GM11168 (cell line): ENCODE data around the gene ZNF593OS.

Experiments used
- in situ Hi-C: fragments of 300-500 bp; cut with MboI; formaldehyde crosslinking; loops from one replicate; pipeline ENCODE4 v1.12.0; 2022; ENCODE audit warnings: low sequenced_read_pairs; ENCODE audit not compliant: unreplicated experiment

The ZNF593OS gene

GRCh38 chr1:26160527-26161414 lies 10.9 kb downstream of the ZNF593OS start:
- in situ Hi-C loops, result no loop called here

GRCh38 chr1:26159743-26160039 lies 11.9 kb downstream of the ZNF593OS start:
- in situ Hi-C loops, result no loop called here

- in situ Hi-C loops, result no loop called here
Measured at GRCh38 chr1:26158908-26159742, 12.5 kb downstream of the ZNF593OS start, which contains the start of gene FAM110D. FAM110D (plus strand) TSS chr1:26159079; CDS start chr1:26161292, 2,213 bp downstream.

- in situ Hi-C loops, result no loop called here
Measured at GRCh38 chr1:26158271-26158907, 13.2 kb downstream of the ZNF593OS start.

- in situ Hi-C loops, result no loop called here
Measured at GRCh38 chr1:26156285-26157038, 15.2 kb downstream of the ZNF593OS start.

GRCh38 chr1:26155370-26156284 lies 16.0 kb downstream of the ZNF593OS start:
- in situ Hi-C loops, result no loop called here

GRCh38 chr1:26154750-26155149 lies 16.9 kb downstream of the ZNF593OS start:
- in situ Hi-C loops, result no loop called here

GRCh38 chr1:26153966-26154532 lies 17.6 kb downstream of the ZNF593OS start:
- in situ Hi-C loops, result no loop called here

GRCh38 chr1:26148887-26149286 lies 22.7 kb downstream of the ZNF593OS start:
- in situ Hi-C loops, result loop anchor here (5.0 kb wide), 1 partner anchor 42 kb away; no protein-coding TSS in a partner anchor

GRCh38 chr1:26145960-26146294 lies 25.7 kb downstream of the ZNF593OS start:
- in situ Hi-C loops, result loop anchor here (5.0 kb wide), 1 partner anchor 39 kb away; no protein-coding TSS in a partner anchor

- in situ Hi-C loops, result loop anchor here (5.0 kb wide), 1 partner anchor 38 kb away; no protein-coding TSS in a partner anchor
Measured at GRCh38 chr1:26145041-26145959, 26.3 kb downstream of the ZNF593OS start.

GRCh38 chr1:26142159-26142558 lies 29.5 kb downstream of the ZNF593OS start:
- in situ Hi-C loops, result no loop called here

- in situ Hi-C loops, result no loop called here
Measured at GRCh38 chr1:26138974-26139558, 32.6 kb downstream of the ZNF593OS start.

- in situ Hi-C loops, result no loop called here
Measured at GRCh38 chr1:26134466-26134865, 37.2 kb downstream of the ZNF593OS start.

GRCh38 chr1:26132834-26133167 lies 38.8 kb downstream of the ZNF593OS start:
- in situ Hi-C loops, result no loop called here

GRCh38 chr1:26132128-26132833 lies 39.4 kb downstream of the ZNF593OS start:
- in situ Hi-C loops, result no loop called here

GRCh38 chr1:26130695-26131094 lies 40.9 kb downstream of the ZNF593OS start:
- in situ Hi-C loops, result no loop called here
